ENCODE data around the gene PCNX1.

The PCNX1 gene

DNA sequence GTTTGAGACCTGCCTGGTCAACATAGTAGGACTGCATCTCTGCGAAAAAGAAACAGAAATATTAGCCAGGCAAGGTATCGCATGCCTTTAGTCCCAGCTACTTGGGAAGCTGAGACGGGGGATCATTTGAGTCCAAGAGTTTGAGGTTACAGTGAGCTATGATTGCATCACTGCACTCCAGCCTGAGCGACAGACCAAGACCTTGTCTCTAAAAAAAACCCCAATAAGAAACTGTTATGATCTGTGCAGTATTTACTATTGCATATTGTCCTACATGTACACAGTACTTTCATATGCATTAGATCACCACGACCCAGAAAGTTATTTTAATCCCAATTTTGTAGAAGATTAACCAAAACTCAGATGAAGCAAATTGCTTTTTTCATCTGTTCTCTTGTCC is 187.5 kb downstream of the PCNX1 start:
- no peak for DNase-seq

DNA sequence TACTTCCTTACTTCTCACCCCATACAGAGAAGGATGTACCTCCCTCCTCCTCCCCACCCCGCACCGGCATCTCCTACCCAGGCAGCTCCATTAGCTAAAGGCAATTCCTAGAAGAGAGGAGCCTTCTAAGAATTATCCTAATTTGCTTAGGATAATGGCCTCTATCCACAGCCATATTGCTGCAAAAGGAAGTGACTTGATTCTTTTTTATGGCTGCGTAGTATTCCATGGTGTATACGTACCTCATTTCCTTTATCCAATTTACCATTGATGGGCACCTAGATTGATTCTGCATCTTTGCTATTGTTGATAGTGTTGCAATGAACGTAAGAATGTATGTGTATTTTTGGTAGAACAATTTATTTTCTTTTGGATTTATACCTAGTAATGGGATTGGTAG is 189.7 kb downstream of the PCNX1 start:
- no peak for DNase-seq

DNA sequence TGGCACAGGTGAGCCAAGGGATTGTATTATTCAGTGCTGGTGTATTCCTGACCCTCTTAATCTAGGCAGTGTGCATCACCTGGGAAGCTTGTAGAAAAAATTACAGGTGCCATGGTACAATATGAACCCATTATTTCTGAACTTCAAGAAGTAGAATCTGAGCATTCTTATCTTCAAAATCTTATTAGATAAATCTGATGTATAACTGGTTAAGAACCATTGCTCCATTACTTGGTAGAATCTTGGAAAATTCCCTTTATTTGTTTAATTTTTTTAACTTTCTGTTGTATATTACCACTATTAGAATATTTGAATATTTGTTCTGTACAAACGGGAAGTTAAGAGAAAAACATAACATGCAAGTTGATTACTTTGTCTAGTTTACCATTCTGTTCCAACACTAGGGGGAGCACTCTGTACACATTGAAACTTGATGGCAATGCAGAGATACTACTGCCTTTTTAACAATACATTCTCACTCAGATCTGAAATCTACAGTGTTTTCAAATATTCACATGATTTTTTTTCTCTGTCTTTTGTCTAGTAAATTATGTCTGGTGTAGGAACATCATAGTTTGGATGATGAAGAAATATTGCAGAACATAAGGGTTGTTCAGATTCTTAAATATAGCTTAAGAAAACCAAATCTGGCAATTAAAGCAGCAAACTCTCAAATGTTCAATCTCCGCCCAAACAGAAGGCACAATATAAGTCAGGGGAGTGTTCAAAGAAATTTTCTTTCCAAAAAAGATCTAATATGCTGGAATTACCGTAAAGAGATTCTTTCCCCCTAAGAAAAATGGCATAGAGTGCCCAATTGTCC is 196.6 kb downstream of the PCNX1 start:
- peak; percentile 68 for DNase-seq

DNA sequence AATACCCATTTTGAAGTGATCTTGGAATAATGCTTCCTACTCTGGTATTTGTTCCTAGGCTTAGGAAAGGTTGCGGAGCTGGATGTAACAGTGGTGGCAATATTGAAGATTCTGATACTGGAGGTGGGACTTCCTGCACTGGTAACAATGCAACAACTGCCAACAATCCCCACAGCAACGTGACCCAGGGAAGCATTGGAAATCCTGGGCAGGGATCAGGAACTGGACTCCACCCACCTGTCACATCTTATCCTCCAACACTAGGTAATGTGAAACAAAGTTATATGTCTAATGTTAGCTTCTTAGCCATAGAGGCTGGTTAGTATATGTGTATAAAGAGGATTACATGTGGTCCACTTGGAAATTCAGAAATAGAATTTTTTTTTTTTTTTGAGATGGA is 197.9 kb downstream of the PCNX1 start:
- peak; percentile 7 for DNase-seq

DNA sequence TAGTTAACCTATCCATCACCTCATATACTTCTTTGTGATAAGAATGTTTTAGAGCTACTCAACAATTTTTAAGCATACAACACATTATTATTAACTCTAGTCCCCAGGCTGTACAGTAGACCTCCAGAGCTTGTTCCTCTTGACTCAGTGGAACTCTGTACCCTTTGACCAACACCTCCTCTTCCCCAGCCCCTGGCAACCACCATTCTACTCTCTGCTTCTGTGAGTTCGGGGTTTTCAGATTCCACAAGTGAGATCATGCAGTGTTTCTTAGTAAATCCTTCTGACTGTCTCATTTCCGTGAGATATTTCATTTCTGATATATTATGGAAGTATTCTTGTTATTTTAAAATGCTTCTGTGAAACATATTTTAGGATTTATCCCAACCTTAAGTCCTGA is 200.7 kb downstream of the PCNX1 start:
- no peak for DNase-seq

DNA sequence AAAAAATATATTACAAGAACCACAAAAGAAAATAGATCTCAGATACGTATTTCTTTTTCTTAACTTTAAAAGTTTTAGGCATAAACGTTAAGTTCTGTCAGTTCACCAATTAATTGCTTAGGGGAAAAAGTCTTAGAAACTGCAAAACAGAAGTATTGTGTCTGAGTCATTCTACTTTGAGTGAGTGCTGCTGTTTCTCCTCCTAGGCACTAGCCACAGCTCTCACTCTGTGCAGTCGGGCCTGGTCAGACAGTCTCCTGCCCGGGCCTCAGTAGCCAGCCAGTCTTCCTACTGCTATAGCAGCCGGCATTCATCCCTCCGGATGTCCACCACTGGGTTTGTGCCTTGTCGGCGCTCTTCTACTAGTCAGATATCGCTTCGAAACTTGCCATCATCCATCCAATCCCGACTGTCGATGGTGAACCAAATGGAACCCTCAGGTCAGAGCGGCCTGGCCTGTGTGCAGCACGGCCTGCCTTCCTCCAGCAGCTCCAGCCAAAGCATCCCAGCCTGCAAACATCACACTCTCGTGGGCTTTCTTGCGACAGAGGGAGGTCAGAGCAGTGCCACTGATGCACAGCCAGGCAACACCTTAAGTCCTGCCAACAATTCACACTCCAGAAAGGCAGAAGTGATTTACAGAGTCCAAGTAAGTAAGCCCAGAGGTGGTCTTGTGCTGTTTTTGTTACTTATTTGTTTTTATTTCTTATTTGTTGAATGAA is 201.3 kb downstream of the PCNX1 start:
- DNase-seq: no peak

DNA sequence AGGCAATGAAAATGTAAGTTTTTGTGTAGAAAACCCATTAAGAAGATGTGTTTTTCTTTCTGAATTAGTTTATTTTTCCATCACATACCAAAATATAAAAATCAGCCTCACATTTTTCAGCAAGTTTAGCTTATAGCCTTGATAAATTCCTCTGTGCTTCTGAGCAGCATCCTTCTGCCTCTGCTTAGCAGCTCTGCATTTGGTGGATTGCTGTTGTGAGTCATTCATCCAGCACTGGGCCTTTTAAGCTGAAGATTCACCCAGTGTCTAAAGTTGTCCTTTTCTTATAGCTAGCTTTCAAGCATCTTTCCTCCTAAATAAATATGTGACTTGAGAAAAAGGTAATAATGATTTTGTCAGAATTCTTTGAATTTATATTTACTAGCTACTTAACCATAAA is 206.1 kb downstream of the PCNX1 start:
- DNase-seq: peak; percentile 14

DNA sequence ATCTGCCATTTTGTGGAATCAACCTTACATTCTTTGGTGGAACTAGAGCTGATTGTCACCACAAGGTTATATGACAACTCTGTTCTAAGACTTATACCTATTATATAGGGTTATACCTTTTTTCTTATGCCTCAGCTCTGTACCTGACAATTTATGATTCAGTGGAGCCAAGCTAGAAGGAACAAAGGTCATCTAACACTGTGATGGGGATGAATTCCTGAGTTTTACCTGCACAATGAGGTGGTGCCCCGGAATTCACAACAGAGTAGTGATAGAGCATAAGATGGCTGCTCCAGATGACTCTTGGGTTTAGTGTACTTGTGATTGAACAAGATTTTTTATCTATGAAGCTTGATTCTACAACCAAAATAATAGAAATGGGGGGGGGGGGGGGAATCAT is 207.3 kb downstream of the PCNX1 start:
- no peak for DNase-seq

DNA sequence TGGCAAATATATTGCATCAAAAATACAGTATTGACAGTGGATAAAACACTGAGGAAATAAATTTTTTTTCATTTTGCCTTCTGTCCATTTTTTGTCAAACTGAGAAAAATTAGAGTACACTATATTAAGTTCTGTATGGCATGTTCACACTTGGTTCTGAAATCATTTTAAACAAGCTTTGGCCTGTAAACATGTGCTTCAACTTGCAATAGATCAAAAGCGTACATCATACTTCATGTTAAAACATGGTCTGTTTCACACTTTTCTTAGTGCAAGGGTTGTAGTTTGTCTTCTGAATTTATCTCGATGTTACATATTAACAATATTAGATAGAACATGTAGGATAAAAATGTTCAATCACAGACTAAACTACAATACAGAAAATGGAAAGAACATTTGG is 208.0 kb downstream of the PCNX1 start:
- DNase-seq: no peak

DNA sequence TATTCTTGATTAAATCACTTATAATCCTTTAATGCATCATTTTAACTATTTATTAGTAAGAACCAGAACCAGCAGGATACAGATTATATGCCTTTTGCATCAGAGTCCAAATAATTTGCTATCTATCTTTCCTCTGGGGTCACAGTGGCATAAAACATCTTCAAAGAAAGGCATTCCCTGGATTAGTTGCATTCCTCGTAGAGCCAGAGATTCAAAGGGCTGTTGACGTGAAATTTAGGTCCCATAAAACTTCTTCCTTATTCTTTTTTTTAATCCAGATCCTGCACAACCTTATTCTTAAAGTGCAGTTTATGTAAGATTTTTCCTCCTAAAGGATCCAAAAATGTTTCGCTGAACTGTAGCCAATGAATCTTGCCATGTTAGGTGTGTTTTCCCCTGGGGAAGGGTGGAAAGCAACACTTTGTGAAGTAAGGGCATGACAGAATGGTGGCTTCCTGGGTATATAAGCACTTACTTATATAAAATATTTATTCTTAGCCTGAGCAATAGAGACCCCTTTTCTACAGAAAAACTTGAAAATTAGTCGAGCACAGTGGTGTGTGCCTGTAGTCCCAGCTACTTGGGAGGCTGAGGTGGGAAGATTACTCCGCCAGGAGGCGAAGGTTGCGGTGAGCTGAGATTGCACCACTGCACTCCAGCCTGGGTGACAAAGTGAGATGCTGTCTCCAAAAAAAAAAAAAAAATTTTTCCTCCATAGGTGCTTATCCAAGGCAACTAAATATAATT is 208.7 kb downstream of the PCNX1 start:
- no peak for DNase-seq

DNA sequence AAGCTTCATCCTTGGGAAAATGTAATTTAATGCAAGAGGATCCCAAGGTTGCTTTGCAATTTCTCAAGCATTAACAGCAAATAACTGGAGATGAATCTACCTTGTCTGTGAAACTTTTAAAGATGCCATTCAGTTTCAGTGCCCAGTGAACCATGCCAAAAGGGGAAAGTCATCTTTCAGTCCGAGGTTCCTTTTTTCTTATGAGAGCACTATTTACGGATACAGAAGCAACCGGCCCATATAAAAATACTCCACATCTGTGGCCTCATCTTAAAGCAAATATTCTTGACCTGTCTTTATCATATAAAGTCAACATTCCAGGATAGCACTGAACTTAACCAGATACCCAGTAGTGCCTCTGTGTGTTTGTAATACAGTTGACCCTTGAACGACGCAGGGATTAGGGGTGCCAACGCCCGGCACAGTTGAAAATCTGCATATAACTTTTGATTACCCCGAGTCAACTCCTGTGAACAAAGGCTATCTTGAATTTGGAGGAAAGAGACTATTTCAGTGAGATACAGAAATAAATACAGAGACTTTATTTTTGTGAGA is 209.4 kb downstream of the PCNX1 start:
- DNase-seq: no peak

DNA sequence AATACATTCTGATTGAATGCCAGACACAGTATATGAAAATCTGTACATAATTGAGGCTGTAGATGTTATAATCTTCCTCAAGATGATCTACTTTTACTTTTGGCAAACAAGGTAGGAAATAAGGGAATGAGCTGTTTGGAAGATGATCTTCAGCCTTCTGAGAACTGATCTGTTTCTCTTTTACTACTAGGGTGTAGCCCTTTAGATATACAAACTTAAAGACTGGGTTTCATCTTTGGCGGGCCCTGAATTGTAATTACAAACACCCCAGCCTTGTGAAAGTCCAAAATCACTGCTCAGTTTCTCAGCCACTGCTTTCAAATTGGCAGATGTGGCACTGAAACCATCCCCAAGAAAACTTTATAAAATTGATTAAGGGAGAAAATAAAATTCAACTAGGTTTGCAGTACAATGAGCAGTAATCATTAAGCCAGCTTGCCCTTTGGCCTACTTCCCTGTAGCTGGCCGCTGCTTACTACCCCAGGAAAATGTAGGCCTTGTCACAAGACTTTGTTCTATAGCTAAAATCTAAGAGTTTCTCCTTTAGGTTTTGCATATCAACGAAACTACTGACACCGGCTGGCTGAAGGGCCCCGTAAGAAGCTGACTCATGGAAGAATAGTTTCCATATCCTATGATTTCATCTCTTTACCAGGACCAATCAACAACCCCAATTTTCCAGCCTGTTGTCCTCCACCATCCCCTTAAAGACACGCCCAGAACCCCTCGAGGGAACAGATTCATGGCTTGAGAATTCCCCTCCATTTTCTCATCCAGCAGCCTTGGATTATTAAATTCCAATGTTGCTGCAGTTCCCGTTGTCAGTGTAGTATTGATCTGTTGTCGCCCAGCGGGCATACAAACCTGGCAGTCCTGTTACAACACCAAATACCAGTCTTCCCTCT is 210.8 kb downstream of the PCNX1 start:
- DNase-seq: no peak

DNA sequence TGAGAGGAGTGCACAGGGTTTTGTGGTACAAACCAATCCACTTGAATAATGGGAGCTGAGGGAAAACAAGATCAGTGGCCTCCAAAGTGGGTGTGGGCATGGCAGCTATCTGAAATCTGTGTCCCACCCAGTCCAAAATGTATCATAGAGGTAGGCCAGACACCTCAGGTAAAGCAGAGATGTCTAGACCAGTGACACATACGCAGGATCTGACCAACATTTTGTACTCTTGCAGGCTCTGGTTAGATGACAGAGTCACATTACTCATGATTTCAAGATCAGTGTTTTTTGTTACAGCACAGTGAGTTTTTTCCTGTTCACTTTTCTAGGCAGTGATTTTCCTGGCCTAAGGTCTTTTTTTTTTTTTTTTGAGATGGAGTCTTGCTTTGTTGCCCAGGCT is 211.8 kb downstream of the PCNX1 start:
- DNase-seq: no peak

DNA sequence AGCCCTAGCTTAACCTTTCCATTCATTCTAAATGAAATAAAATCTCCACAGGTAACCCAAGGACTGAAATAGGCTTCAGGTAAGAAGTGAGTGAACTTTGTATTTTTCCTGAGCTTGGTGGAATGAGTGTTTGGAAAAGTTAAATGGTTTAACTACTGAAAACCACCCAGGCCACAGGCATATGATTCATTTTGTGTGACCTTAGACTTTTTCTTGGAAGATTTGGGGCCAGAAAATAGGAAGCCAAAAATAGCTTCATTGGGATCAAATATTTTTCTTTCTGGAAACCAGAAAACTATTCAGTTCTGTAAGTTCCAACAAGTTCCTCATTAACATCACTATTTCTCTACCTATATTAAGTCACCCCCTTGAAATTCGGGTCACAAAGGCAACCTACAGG is 212.6 kb downstream of the PCNX1 start:
- no peak for DNase-seq

DNA sequence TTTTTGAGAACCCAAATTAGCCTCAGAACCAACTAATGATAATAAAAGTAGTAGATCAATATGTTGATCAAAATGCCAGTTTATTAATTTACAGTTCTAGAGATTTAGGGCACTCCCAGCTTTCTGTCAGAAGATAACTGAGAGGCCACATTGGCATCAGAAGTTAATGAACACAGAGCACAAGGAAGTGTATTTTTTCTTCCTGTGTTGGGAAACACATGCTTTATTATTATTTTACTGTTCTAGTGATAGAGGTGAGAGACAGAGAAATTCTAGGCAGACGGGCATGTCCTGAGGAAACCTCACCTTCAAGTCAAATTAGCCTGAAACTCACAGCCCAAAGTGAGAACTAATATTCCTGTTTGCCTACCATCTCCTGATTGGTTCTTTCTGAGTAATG is 213.7 kb downstream of the PCNX1 start:
- DNase-seq: no peak

DNA sequence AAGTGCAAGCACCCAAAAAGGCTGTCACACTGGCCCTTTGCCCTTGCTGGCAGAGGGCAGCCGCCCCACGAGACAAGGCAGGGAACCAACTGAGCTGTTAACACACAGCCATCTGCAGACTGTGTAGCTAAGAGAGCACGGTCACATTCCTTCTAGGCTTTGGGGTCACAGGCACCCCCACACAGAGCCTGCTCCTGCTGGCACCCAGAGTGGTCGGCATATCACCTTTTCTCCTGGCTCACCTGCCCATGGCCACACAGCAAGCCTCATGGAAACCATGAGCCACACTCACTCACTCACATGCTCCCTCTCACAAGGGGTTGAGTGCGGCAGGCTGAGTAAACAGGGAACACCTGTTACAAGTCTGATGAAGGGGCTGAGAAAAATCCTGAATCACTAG is 214.5 kb downstream of the PCNX1 start:
- no peak for DNase-seq

DNA sequence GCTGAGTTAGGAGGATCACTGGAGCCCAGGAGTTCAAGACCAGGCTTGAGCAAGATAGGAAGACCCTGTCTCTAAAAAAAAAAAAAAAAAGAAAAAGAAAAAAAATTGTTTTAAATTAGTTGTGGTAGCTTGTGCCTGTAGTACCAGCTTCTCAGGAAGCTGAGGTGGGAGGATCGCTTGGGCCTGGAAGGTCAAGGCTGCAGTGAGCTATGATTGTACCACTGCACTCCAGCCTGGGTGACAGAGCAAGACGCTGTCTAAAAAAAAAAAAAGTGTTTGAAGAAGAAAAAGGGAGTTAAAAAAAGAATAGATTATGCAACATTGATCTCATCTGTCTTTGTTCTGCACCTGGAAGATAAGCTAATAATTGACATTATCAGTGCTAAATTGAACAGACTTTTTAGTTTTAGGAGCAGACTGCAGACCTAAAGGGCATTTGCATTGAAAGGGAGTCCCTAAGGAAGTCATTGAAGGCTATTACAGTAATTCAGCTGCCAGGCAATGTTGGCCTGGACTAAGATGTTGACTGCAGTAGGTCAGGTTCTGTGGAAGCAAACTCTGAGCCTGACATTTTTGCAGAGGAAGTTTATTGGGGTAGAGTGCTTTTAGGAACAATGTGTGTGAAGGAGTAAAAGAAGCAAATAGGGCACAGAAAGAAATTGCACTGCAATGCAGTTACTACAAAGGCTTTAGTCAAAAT is 215.8 kb downstream of the PCNX1 start:
- no peak for DNase-seq

DNA sequence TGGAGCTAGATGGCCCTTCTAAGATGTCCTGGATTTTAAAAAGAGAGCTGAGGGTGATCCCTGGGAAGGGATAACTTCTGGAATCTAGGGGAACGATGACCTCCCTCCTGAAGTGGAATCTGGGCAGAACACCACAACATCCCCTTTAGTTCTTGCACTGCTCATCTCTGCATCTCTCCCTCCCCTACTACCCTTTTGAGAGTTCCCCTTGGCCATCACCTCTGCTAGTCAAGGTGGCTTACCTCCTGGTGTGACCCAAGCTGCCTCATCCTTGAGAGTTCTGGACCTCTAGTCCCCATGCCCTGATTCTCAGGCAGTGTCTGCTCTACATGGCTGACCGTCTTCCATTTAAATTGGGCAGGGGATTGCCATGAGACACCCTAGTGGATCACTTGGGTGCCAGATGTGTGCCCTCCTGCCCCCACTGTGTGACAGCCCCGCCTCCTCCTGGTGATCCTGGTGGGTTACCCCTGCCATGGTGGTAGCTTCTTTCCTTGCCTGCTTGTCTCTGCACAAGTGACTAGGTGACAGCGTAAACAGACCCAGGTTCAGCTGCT is 216.4 kb downstream of the PCNX1 start:
- DNase-seq: no peak

DNA sequence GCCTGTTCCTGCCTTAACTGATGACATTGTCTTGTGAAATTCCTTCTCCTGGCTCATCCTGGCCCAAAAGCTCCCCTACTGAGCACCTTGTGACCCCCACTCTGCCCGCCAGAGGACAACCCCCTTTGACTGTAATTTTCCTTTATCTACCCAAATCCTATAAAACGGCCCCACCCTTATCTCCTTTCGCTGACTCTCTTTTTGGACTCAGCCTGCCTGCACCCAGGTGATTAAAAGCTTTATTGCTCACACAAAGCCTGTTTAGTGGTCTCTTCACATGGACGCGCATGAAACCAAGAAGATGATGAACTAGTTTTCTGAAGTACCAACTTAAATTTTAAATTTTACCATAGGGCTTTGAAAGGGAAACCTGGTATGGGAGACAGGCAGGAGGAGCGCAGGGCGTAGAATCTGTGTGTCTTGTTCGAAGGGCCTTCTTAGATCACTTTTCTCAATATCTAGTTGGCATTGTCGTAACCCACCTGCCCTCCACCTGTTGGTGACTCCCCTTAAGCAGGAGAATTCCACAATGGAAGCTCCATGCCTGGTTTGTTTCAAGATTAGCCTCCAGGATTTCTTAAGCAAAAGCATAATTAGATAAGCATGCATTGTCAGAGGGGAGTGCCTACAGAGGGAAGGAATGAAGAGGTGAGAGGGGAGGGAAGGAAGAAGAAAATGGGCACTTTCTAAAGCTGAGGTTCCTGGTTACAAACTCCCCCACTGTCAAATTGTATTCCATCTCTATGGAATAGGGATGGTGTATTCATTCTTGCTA is 222.6 kb downstream of the PCNX1 start:
- DNase-seq: peak; percentile 25

DNA sequence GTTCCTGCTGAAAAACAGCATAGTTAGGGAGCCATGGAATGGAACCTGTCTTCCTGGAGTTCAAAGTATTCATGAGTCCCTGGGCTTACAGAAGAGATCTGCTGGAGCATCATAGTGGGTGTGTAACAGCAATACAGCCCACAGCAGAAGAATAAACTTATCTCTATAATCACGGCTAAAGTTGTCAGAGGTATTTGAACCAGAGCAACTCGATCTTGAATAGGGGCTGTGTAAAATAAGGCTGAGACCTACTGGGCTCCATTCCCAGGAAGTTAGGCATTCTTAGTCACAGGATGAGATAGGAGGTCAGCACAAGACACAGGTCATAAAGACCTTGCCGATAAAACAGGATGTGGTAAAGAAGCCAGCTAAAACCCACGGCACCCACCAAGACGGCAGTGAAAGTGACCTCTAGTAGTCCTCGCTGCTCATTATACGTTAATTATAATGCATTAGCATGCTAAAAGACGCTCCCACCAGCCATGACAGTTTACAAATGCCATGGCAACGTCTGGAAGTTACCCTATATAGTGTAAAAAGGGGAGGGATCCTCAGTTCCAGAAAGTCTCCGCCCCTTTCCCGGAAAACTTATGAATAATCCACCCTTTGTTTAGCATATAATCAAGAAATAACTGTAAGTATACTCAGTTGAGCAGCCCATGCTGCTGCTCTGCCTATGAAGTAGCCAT is 223.4 kb downstream of the PCNX1 start:
- no peak for DNase-seq

All from NCI-H82 (cell line).